Measurements from ENCODE around the gene RAB22A.

DNA sequence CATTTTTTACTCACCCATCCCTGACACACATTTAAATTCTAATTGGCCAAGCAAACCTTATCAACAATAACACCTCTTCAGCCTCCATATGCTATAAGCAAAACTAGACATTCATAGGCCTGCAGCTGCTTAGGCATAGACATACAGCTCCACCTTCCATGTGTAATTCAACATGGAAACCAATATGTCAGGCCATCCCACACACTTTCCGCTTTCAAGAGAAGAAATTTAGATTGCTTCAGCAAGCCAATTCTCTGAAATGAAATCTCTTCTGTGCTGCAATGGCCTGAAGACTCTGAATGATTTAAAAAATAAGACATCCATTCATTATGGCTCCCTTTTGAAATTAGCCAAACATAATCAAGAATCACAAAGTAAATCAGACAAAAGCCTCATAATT, 4.5 kb upstream of the RAB22A start:
- TF ChIP-seq POLR2A (IDR thresholded peaks at IDR 0.05; ENCODE audit: low read depth, low read length) (no peak), CEBPB (IDR thresholded peaks at IDR 0.05; ENCODE audit: low read depth, low read length) (no peak), MXI1 (IDR thresholded peaks at IDR 0.05; ENCODE audit: borderline replicate concordance, low read depth, low read length) (no peak), ELK1 (IDR thresholded peaks at IDR 0.05; ENCODE audit: borderline replicate concordance, low read depth, low read length) (no peak), USF2 (IDR thresholded peaks at IDR 0.05; ENCODE audit: low read depth, low read length) (no peak), RAD21 (IDR thresholded peaks at IDR 0.05; ENCODE audit: low read length) (no peak), RCOR1 (IDR thresholded peaks at IDR 0.05; ENCODE audit: insufficient replicate concordance, low read length) (no peak)
- TF ChIP-seq, protein P1, sequence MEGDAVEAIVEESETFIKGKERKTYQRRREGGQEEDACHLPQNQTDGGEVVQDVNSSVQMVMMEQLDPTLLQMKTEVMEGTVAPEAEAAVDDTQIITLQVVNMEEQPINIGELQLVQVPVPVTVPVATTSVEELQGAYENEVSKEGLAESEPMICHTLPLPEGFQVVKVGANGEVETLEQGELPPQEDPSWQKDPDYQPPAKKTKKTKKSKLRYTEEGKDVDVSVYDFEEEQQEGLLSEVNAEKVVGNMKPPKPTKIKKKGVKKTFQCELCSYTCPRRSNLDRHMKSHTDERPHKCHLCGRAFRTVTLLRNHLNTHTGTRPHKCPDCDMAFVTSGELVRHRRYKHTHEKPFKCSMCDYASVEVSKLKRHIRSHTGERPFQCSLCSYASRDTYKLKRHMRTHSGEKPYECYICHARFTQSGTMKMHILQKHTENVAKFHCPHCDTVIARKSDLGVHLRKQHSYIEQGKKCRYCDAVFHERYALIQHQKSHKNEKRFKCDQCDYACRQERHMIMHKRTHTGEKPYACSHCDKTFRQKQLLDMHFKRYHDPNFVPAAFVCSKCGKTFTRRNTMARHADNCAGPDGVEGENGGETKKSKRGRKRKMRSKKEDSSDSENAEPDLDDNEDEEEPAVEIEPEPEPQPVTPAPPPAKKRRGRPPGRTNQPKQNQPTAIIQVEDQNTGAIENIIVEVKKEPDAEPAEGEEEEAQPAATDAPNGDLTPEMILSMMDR (conservative IDR thresholded peaks at IDR 0.05; ENCODE audit: low read depth, low read length), result no peak

All from IMR-90 (cell line).